Mucosa of stomach (tissue), 1 donor: ENCODE results near the gene BCKDK.
A peak's percentile ranks its signal among the peaks of the same experiment; 100 is the strongest.

Source experiments
- H3K27me3 ChIP-seq: one replicate; pipeline ENCODE4 v1.7.0; 2013; ENCODE audit warnings: mild to moderate bottlenecking, low read length; ENCODE audit not compliant: control insufficient read depth, insufficient read depth
- H3K36me3 ChIP-seq: one replicate; pipeline ENCODE4 v1.7.0; 2013; ENCODE audit warnings: low read length; ENCODE audit not compliant: control insufficient read depth, insufficient read depth
- H3K4me1 ChIP-seq: one replicate; pipeline ENCODE4 v1.7.0; 2013; ENCODE audit warnings: mild to moderate bottlenecking, low read length; ENCODE audit not compliant: control insufficient read depth, insufficient read depth
- H3K4me3 ChIP-seq: one replicate; pipeline ENCODE4 v1.7.0; 2013; ENCODE audit warnings: low read length
- H3K9ac ChIP-seq: one replicate; pipeline ENCODE4 v1.7.0; 2013; ENCODE audit warnings: mild to moderate bottlenecking, low read length, moderate library complexity
- H3K9me3 ChIP-seq: one replicate; pipeline ENCODE4 v1.7.0; 2013; ENCODE audit warnings: mild to moderate bottlenecking, low read length, moderate library complexity; ENCODE audit not compliant: control insufficient read depth
- donor health status: Pancreatic carcinoma.

The BCKDK gene

GRCh38 chr16:31108035-31108793 lies at the start of gene BCKDK:
TSS of gene BCKDK (plus strand) at chr16:31108386. CDS start at chr16:31109224, 838 bp downstream.
- Histone ChIP-seq H3K9ac (peak within 1 kb of the TSS; percentile 87), H3K27me3 (no peaks in the 10 kb centered on the region), H3K4me3 (peak within 1 kb of the TSS; percentile 36), H3K36me3 (peaks cover 8% of the 10 kb centered on the region), H3K9me3 (no peaks in the 10 kb centered on the region), H3K4me1 (peaks cover 8% of the 10 kb centered on the region)

DNA sequence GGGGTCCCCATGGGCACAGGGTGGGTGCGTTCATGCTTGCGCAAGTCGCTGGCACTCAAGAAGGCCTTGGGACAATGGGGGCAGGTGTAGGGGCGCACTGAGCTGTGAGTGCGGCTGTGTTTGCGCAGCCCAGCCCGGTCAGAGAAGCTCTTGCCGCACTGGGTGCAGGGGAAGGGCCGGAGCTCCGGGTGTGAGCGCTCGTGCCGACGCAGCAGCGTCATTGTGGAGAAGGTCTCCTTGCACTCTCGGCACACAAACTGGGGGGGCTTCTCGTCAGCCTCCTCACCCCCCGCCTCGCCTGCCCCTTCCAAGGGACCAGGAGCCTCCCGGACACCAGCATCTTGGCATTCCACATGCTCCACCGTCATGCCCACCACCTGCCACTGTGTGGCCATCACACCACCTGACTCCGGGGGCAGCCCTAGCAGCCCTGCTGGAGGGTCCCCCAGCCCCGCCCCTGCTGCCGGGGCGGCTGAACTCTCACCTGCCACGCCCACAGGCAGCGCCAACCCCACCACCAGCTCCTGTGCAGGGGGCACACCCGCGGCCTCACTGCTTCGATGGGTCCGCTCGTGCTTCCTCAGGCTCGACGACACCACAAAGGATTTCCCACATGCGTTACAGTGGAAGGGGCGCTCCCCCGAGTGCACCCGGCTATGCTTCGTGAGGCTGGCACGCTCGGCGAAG lies 46.9 kb upstream of the BCKDK start:
- no peaks in the 10 kb centered on the region for H3K9me3 ChIP-seq
- H3K9ac ChIP-seq = no peak overlapping the region
- H3K4me1 ChIP-seq = peaks cover 7% of the 10 kb centered on the region
- no peaks in the 10 kb centered on the region for H3K27me3 ChIP-seq
- H3K4me3 ChIP-seq = no peak overlapping the region
- H3K36me3 ChIP-seq = no peaks in the 10 kb centered on the region

DNA sequence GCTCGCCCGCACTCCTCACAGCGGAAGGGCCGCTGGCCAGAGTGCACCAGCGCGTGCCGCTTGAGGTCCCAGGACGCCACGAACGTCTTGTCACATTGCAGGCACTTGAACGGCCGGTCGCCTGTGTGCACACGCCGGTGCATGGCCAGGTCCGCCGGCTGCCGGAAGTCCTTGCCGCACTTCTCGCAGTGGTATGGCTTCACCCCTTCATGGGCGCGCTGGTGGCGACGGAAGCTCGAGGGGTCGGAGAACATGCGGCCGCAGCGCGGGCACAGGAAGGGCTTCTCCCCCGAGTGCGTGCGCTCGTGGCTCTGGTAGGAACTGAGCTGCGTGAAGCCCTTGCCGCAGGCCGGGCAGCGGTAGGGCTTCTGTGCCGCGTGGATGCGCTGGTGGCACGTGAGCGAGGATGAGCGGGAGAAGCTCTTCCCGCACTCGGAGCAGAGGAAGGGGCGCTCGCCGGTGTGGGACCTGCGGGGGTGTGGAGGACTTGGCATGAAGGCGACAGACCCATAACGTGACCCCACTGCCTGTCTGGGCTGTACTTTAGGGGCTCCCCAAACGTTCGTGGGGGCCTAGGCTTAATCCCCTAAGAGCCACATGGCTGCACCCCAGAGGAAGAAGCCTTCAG lies 46.3 kb upstream of the BCKDK start:
- no peak overlapping the region for H3K9ac ChIP-seq
- H3K27me3 ChIP-seq = no peaks in the 10 kb centered on the region
- H3K9me3 ChIP-seq = no peaks in the 10 kb centered on the region
- H3K36me3 ChIP-seq = no peaks in the 10 kb centered on the region
- H3K4me1 ChIP-seq = peaks cover 7% of the 10 kb centered on the region
- H3K4me3 ChIP-seq = no peak overlapping the region

GRCh38 chr16:31063495-31063842 lies 44.7 kb upstream of the BCKDK start:
- H3K36me3 ChIP-seq = no peaks in the 10 kb centered on the region
- H3K27me3 ChIP-seq = no peaks in the 10 kb centered on the region
- no peak overlapping the region for H3K4me3 ChIP-seq
- no peaks in the 10 kb centered on the region for H3K9me3 ChIP-seq
- peaks cover 7% of the 10 kb centered on the region for H3K4me1 ChIP-seq
- no peak overlapping the region for H3K9ac ChIP-seq

GRCh38 chr16:31063843-31064611 lies 44.2 kb upstream of the BCKDK start:
- Histone ChIP-seq H3K9ac (no peak overlapping the region), H3K4me1 (peaks cover 7% of the 10 kb centered on the region), H3K36me3 (no peaks in the 10 kb centered on the region), H3K4me3 (no peak overlapping the region), H3K27me3 (no peaks in the 10 kb centered on the region), H3K9me3 (no peaks in the 10 kb centered on the region)

DNA sequence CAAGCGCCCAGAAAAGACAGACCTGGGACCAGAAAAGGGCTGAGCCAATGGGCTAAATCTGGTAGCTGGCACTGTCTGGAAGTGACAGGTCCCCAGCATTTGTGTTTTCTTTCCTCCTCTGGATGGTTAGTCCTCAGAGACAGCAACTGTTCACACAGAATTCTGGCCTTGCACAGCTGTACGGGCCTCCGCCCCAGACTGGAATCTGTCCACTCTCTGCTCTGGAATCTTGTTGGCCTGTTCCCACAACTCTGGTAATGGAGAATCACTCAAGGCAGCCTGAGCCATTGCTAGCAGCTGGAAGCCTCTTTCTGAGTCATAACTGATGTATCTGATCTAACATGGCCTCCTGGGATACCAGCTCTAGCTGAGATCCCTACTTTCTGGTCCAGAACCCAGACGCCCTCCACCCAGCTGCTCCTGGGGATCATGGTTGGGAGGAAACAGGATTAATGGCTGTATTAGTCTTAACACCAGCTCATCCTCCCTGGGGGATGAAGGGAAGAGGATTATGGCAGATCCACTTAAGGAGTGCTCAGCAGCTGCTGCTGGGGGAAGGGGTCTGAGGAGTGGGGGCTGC lies 43.2 kb upstream of the BCKDK start:
- Histone ChIP-seq H3K9ac (no peak overlapping the region), H3K27me3 (no peaks in the 10 kb centered on the region), H3K4me1 (peaks cover 7% of the 10 kb centered on the region), H3K4me3 (no peak overlapping the region), H3K9me3 (no peaks in the 10 kb centered on the region), H3K36me3 (no peaks in the 10 kb centered on the region)

DNA sequence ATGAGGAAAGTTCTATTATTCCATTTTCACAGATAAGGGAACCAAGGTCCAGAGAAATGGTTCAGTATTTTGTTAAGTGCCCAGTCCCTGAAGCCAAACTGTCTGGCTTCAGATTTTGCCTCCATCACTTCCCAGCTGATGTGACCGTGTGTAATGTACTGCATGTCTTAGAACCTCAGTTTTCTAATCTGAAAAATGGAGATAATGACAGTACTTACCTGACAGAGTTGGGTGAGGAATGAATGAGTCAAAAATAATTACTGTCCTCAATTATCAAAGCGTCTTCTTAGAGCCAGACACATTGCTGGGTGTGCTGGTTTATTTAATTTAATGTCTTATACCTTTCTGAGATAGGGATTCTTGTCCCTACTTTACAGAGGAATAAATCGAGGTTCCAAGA lies 40.8 kb upstream of the BCKDK start:
- Histone ChIP-seq H3K4me3 (no peak overlapping the region), H3K36me3 (no peaks in the 10 kb centered on the region), H3K4me1 (peaks cover 14% of the 10 kb centered on the region), H3K27me3 (no peaks in the 10 kb centered on the region), H3K9ac (no peak overlapping the region), H3K9me3 (no peaks in the 10 kb centered on the region)

GRCh38 chr16:31071861-31072260 lies 36.3 kb upstream of the BCKDK start:
- no peaks in the 10 kb centered on the region for H3K9me3 ChIP-seq
- H3K9ac ChIP-seq = no peak overlapping the region
- H3K4me3 ChIP-seq = no peak overlapping the region
- H3K4me1 ChIP-seq = peaks cover 17% of the 10 kb centered on the region
- H3K36me3 ChIP-seq = peaks cover 6% of the 10 kb centered on the region
- H3K27me3 ChIP-seq = no peaks in the 10 kb centered on the region

DNA sequence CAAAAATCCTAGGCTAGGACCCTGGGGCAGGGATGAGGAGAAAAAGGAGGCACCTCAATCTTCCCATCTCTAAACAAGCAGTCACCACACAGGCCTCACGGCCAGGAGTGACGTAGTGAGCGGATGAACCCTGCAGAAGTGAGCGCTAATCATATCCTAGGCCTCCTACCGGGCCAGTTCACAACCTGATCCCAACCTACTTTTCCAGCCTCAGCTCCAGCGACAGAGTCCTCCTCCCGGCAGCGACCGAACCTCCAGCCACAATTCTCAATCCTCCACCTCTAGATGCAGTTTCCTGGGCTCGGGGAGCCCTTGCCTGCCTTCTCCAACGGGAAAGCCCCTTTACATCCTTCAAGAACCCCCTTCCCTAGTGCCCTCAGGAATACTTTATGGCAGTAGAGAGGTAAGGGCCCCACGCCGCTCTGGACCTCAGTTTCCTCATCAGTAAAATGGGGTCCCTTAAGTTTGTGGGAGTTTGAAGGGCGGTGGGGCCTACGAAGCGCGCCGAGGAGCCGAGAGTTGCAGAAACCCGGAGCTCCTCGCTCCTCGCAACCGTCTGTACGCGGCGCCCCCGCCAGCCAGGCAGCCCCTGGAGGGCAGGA lies 35.5 kb upstream of the BCKDK start:
- H3K4me1 ChIP-seq = peaks cover 17% of the 10 kb centered on the region
- no peaks in the 10 kb centered on the region for H3K9me3 ChIP-seq
- no peaks in the 10 kb centered on the region for H3K27me3 ChIP-seq
- peak overlapping the region; percentile 99 for H3K4me3 ChIP-seq
- peaks cover 6% of the 10 kb centered on the region for H3K36me3 ChIP-seq
- peak overlapping the region; percentile 72 for H3K9ac ChIP-seq

DNA sequence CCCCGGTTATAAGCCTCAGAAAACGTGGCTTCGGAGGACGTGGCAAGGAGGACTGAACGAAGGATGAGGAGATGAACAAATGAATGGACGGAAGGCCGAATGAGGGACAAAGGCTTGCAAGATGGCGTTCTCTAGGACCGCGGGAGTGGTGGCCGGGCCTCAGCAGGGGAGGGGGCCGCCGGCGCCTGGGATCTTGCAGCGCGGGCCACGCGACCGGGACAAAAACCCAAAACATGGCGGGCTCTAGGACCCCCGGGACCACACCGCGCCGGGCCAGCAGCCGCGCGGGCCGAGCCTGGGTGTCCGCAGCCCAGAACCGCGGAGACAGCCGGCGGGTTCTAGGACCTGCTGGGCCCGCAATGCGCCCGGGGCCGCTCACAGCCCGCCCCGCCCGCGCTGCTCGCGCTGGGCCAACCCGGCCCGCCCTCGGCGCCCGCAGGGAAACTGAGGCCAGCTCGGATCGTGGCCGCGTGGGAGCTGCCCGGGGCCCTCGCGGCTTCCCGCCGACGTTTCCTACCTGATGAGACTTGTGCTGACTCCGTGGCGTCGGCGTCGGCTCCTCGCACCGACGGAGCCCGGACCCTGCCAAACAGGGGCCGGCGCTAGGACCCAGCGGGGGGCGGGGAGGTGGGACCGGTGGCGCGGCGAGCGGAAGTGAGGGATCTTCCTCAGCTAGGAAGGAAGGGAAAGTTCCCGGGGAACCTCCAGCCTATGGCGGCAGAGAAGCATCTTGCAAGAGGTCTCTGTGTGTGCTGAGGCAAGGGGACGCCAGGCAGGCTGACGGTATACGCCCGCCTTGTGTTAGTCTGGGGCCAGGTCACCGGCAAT lies 34.8 kb upstream of the BCKDK start:
- Histone ChIP-seq H3K27me3 (no peaks in the 10 kb centered on the region), H3K4me1 (peaks cover 17% of the 10 kb centered on the region), H3K36me3 (peaks cover 6% of the 10 kb centered on the region), H3K9ac (peak overlapping the region; percentile 72), H3K4me3 (peak overlapping the region; percentile 99), H3K9me3 (no peaks in the 10 kb centered on the region)
